Measurements from ENCODE around the gene PPP1R8.
"Not testable (repeated sequence)": the region's sequence is repeated elsewhere in the genome, so short reads cannot be mapped to it uniquely, and the experiment has no call there.

PPP1R8 gene

GRCh38 chr1:27830621-27831440 lies at the start of gene PPP1R8:
Gene PPP1R8 (plus strand): TSS chr1:27830782. CDS start chr1:27830836, 54 bp downstream.
- TF ChIP-seq ZNF274 (IDR thresholded peaks at IDR 0.05; ENCODE audit: low read depth, low read length), result no peak
- H3K4me3 ChIP-seq (ENCODE audit: low read length), result peak within 1 kb of the TSS; percentile 87

GRCh38 chr1:27782950-27783349 lies 47.6 kb upstream of the PPP1R8 start:
- no peak for TF ChIP-seq ZNF274 (IDR thresholded peaks at IDR 0.05; ENCODE audit: low read depth, low read length)
- H3K4me3 ChIP-seq (ENCODE audit: low read length), result no peak overlapping the region

GRCh38 chr1:27784700-27785099 lies 45.9 kb upstream of the PPP1R8 start:
- no peak for TF ChIP-seq ZNF274 (IDR thresholded peaks at IDR 0.05; ENCODE audit: low read depth, low read length)
- H3K4me3 ChIP-seq (ENCODE audit: low read length), result no peak overlapping the region

GRCh38 chr1:27785781-27786455 lies 44.7 kb upstream of the PPP1R8 start:
- no peak overlapping the region for H3K4me3 ChIP-seq (ENCODE audit: low read length)
- no peak for TF ChIP-seq ZNF274 (IDR thresholded peaks at IDR 0.05; ENCODE audit: low read depth, low read length)

GRCh38 chr1:27787895-27788294 lies 42.7 kb upstream of the PPP1R8 start:
- H3K4me3 ChIP-seq (ENCODE audit: low read length), result no peak overlapping the region
- no peak for TF ChIP-seq ZNF274 (IDR thresholded peaks at IDR 0.05; ENCODE audit: low read depth, low read length)

GRCh38 chr1:27789540-27790041 lies 41.0 kb upstream of the PPP1R8 start:
- no peak for TF ChIP-seq ZNF274 (IDR thresholded peaks at IDR 0.05; ENCODE audit: low read depth, low read length)
- no peak overlapping the region for H3K4me3 ChIP-seq (ENCODE audit: low read length)

GRCh38 chr1:27790270-27790669 lies 40.3 kb upstream of the PPP1R8 start:
- H3K4me3 ChIP-seq (ENCODE audit: low read length), result not testable (repeated sequence)

- no peak overlapping the region for H3K4me3 ChIP-seq (ENCODE audit: low read length)
- TF ChIP-seq ZNF274 (IDR thresholded peaks at IDR 0.05; ENCODE audit: low read depth, low read length), result no peak
Observed at GRCh38 chr1:27795601-27796000, 35.0 kb upstream of the PPP1R8 start.

- TF ChIP-seq ZNF274 (IDR thresholded peaks at IDR 0.05; ENCODE audit: low read depth, low read length), result no peak
- H3K4me3 ChIP-seq (ENCODE audit: low read length), result no peak overlapping the region
Observed at GRCh38 chr1:27804791-27805190, 25.8 kb upstream of the PPP1R8 start.

GRCh38 chr1:27806758-27807157 lies 23.8 kb upstream of the PPP1R8 start:
- H3K4me3 ChIP-seq (ENCODE audit: low read length), result no peak overlapping the region
- no peak for TF ChIP-seq ZNF274 (IDR thresholded peaks at IDR 0.05; ENCODE audit: low read depth, low read length)

GRCh38 chr1:27807385-27807784 lies 23.2 kb upstream of the PPP1R8 start:
- no peak for TF ChIP-seq ZNF274 (IDR thresholded peaks at IDR 0.05; ENCODE audit: low read depth, low read length)
- no peak overlapping the region for H3K4me3 ChIP-seq (ENCODE audit: low read length)

GRCh38 chr1:27808131-27808530 lies 22.5 kb upstream of the PPP1R8 start:
- H3K4me3 ChIP-seq (ENCODE audit: low read length), result not testable (repeated sequence)

- TF ChIP-seq ZNF274 (IDR thresholded peaks at IDR 0.05; ENCODE audit: low read depth, low read length), result no peak
Observed at GRCh38 chr1:27809883-27810282, 20.7 kb upstream of the PPP1R8 start.

GRCh38 chr1:27811741-27812500 lies 18.7 kb upstream of the PPP1R8 start:
- TF ChIP-seq ZNF274 (IDR thresholded peaks at IDR 0.05; ENCODE audit: low read depth, low read length), result no peak
- H3K4me3 ChIP-seq (ENCODE audit: low read length), result no peak overlapping the region

More at GRCh38 chr1:27809883-27810282, 20.7 kb upstream of the PPP1R8 start:
- no peak overlapping the region for H3K4me3 ChIP-seq (ENCODE audit: low read length)
